Measurements from ENCODE around the gene BCL2.

BCL2 gene

DNA sequence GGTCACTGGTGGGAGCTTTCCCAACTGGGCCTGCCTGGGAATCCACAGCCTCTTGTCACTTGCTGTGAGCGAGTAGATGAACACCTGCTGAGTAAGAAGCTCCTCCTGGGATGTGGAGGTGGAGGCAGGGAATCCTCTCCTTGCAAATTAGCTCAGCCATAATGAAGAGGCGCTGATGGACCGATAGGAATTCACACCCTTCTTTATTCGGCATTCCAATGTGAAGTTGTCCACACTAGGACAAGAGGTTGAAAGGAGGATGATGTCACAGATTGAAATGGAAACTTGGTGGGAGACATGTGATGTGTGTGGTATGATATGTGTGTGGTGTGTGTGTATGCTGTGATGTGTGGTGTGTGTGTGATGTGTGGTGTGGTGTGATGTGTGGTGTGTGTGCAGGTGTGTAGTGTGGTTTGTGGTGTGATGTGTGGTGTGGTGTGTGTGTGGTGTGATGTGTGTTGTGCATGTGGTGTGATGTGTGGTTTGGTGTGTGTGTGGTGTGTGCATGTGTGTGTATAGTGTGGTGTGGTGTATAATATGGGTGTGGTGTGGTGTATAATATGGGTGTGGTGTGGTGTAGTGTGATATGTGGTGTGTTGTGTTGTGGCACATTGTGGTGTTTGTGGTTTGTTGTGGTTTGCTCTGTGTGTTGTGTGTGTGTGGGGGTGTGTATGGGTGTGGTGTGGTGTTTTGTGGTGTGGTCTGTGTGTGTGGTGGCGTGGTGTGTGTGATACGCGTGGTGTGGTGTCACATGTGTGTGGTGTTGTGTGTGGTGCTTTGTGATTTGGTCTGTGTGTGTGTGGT is 216.4 kb downstream of the BCL2 start:
- no peak for DNase-seq

DNA sequence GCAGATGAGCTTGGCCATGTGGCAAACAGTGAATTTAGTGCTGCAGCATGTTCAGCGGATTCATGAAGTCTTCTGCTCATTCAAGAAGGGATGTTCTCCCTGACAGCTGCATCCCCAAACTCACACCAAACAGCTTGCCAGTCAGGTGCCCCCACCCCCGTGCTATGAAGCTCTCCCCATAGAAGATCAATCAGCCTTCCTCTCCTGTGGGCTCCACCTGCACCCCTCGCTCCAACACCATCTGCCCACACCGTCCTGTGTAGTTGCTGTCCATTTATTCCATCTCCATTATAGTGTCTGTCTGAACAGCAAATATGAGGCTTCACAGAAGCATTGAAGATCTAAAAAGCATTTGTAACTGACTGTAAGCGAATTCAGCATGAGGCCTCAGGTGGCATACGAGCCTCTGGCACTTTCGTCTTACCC is 218.9 kb downstream of the BCL2 start:
- DNase-seq: no peak

DNA sequence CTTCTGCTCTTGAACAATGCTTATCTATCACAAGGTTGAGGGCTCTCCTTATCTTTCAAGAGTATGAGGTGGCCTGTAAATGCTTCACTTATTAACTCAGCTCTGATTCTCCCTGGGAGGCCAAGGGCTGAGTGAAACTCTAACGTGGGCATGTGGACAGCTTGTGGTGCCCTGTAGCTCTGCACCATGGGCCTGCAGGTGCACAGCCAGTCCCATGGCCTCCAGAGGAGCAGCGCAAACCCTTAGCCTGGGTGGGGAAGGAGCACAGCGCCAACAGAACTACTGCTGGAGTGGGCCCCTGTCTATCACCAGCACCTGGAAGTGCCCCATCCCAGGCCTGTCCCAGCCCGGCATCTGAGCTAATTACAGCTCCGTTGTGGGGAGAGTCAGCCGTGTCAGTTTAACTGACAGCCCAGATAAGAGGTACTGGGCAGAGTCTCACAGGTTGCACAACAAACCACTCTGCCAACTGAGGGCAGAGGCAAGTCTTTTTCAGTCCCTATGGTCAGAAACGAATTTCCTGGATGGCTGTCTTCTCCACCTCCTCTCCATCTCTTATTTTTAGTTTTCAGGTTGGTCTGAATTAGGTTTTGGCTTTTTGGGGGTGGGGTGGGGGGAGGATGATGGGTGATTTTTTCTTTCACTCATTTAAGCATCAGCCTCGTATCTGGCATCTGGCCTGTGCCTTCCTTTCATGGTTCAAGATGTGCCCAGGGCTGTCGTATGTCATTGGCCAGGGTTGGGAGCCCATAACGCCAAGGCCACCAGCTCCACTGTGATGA is 219.5 kb downstream of the BCL2 start:
- DNase-seq: no peak

DNA sequence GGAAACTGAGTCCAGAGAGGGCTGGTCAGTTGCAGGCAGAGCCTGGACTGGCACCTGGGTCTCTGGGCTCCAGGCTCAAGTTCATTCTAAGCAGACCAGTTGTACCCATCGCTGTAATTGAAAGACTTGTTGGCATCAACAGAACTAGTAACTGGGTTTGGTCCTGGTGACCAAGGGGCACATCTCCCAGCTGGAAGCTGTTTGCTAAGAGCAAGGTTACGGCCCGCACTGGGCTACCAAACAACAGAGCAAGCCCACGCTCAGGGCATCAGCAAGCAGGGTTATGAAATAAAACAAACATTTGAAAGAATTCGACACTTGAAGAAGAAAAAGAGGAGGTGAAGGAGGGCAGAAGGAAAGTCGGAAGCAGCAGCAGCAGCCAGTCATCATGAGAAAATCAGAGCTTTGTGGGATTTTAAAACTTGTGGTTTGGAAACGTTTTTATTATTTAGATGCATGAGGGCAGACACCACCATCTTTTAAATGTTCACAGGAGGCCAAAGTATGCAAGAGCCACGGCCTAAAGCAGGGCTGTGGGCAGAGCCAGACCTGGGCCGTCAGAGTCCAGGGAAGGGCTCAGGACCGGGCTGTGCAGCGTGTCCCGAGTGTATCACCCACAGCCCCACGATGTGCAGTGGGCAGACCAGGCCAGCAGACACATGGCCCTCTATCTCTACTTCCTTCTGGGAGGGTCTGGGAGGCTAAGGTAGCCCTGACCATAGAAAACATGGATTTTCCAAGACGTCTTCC is 220.3 kb downstream of the BCL2 start:
- no peak for DNase-seq

DNA sequence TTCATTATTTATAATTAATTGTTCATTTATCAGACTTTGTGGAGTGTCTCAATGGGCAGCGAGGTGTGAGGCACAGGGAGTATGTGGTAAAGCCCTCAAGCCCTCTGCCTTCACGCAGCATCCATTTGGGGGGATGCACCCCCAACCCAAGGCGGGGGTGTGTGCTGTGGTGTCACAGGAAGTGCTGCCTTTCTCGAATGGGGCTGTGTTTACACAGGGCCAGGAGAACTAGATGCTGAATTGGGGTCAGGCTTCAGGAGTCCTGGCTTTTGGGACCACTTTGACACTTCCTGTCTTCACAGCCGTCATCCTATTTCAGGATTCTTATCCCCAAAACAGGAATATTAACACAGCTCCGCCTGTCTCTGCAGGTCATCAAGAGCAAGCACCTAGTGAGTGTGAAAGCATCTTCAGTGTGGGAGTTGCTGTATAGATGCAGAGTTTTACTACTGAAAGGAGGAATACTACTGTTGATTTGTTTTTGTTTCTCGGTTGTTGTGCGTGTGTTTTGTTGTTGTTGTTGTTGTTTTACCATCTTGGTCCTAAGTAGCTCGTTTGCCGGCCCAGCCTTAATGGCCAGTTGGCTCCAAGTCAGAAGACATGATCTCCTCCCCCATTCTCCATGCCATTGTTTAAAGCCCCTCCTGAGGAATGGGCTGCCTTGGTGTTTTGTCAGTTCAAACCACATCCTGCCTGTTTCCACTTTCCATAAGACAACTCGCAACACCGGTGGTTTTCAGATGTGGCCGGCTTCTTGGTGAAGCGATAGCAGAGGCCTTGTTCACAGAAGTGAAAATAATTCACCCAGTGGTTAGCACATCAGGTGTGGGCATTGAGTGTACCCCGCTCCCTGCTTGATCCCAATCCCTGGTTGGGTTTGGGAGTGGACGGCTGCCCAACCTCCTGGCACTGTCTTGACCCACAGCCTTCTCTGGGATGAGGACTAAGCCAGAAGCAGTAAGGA is 221.3 kb downstream of the BCL2 start:
- DNase-seq: no peak

DNA sequence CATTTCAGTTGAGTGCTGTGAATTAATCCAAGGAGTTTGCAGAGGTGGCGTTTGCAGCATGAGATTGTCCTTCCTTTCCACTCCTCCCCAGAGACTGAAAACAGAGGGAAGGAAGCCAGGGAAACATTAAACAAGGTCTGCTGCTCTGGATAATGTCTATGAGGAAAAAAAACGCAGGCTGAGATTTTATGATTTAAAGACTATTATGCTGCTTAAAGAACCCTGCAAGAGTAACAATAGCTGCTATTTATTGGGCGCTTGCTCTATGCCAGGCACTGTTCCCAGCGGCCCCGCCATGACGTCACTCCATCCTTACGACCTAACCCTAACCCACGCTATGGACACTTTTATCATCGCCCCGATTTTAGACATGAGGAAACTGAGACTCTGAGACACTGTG is 222.4 kb downstream of the BCL2 start:
- no peak for DNase-seq

DNA sequence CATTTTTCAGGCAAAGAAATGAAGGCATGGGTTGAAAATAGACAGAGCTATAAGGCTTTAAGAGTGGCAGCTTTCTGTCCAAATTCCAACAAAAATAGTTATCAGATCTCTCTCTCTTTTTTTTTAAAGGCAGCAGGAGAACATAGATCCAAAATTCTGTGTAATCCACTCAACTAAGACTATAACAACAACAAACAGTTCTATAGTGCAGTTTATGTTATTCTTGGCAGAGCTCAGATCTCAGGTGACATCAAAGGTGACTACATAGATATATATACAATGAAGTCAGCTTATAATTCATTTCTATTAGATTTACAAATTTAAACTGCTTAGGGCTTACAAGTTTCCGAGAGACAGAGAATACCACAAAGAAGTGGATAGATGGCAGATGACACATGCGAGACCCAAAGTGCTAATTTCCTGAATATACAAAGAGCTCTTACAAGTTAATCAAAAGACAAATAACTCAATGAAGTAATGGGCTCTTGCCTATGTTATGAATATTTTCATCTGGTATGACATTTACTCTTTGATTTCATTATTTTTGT is 223.2 kb downstream of the BCL2 start:
- no peak for DNase-seq

DNA sequence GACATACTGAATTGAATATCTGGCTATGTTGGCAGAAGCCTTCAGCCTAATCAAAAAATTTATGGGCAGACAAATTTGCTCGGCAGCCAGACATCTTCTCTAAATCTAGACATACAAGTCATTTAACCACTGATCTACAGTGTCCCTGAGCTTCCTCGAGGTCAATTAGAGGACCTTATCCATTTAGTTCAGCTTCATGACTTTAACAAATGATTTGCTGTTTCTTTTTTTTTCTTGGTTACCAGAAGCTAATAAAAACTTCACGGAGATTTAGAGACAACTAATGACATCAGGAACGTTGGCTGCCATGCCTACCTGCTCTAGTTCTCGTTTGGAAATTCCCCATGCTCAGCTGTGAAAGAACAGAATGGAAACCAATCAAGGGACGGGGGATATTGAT is 223.8 kb downstream of the BCL2 start:
- no peak for DNase-seq

DNA sequence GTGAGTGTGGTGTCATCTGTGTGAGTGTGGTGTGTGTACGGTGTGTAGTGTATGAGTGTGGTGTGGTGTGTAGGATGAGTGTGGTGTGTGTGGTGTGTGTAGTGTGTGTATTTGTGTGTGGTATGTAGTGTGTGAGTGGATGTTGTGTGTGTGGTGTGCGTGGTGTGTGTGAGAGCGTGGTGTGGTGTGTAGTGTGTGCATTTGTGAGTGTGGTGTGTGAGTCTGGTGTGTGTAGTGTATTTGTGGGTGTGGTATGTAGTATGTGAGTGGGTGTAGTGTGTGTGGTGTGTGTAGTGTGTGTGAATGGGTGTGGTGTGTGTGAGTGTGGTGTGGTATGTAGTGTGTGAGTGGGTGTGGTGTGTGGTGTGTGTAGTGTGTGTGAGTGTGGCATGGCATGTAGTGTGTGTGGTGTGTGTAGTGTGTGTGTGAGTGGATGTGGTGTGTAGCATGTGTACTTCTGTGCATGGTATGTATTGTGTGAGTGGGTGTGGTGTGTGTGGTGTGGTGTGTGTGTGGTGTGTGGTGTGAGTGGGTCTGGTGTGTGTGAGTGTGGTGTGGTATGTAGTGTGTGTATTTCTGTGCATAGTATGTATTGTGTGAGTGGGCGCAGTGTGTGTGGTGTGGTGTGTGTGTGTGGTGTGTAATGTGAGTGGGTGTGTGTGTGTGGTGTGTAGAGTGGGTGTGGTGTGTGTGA is 227.8 kb downstream of the BCL2 start:
- no peak for DNase-seq

DNA sequence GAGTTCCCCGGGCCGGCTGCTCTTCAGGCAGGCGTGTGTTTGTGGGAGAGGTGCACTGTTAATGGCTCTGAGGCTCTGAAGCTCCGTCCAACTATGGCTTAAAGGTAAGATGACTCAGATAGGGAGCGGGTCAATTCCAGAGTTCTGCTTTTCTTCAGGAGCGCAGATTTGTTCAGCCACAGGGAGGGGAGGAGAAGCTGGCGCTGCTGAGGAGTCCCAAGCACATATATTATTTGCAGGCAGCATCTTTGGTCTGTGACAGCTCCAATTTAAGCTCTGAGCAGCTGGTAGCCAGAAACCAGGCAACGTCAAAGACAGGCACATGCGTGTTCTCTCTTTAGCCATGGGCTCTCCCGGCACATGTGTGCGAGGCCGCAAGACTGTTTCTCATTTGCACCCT is 229.2 kb downstream of the BCL2 start:
- no peak for DNase-seq

DNA sequence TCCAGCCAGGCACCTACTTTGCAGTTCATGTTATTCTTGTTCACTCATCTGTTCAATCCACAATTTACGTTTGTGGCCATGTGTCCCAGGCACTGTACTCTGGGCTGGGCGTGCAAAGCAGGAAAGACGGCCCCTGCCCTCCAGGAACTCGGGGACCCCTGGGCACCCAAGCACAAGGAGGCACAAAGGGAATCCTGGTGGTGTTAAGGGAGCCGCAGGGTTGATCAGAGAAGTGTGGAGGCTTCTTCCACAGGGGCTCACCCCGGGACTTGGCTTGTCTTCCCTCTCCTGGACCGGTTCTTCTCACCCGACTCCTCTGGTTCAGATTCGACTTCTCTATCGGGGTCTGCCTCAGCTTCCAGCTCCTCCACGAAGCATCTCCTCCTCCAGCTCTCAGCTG is 230.5 kb downstream of the BCL2 start:
- DNase-seq: no peak

DNA sequence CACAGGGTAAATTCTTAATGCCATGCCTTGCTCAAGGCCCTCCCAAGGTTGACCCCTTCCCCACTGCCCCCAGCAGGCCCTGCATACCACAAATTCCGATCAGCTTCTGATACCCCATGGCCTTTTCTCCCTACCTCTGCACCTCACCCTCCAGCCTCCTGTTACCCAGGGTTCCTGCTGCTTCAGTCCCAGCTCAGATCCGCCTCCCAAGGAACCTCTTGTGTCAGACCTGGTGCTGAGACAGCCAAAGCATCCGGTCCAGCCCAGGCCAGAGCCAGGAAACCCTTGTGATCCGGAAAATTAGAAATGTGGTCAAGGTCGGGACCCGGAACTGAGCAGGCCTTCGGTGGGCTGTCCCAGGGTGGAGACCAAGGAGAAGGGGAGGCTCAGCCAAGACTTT is 231.3 kb downstream of the BCL2 start:
- DNase-seq: no peak

DNA sequence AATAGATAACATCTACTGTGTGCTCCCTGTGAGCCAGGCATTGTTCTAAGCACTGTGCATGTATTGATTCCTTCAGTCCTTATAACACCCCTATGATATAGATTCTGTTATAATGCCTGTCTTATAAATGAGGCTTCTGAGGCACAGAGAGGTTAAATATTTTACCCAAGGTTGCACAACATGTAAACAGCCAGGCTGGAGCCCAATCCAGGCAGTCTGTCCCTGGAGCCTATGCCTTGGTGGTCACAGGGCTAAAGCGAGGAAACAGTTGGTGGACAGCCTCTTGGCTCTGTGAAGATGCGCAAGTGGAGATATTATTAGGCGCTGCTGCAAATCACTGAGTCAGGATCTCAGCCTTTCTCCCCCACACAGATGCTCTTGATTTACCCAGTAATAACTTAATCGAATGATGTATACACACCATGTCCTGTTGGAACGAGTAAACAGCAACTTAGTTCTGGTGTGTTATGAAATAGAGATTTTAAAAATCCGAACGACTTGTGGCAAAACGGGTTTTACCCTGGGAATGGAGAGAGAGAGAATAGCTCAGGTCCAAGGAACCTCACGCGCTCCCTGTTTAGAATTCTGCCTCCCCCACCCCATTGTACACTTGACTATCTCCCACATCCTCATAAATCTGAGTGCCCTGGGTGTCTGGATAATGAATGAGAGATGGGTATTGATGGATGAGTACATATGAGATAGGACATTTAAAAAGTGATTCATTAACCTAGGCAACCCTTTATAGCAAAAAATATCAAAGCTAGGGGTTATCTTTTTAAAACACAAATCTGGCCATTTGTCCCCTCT is 231.9 kb downstream of the BCL2 start:
- DNase-seq: no peak

DNA sequence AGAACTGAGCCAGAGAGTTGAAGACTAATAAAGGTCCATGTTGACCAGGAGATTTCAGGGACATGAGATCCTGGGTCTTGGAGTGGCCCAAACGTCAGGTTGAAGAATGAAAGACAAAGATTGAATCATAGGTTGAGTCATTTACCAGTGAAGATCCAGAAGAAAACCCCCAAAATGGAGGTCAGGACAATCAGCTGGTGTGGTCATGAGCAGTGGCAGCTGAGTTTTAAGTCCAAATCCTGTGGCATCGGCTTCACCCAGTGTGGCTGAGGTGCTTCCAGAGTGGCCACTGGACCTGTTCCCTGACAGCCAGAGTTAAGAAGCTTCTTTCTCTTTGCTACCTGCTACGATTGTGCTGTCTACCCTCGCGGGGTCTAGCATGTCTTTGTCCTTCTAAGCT is 234.0 kb downstream of the BCL2 start:
- no peak for DNase-seq

DNA sequence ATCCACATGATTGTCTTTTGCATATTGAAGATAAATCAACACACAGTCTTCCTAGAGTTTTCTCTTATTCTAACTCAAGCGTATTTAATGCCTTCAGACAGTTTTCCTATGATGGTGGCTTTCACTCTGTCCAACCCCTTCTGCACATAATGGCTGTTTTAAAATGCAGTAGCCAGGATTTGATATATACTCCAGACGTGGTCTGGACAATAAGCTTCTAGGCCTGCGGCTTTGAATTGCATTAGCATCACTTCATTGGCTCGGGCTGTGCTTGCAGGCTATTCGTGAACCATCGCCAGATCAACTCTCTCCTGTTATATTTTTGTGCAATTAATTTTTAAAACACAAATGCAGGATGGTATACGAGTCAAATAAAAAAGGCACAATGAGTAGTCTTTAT is 235.3 kb downstream of the BCL2 start:
- no peak for DNase-seq

DNA sequence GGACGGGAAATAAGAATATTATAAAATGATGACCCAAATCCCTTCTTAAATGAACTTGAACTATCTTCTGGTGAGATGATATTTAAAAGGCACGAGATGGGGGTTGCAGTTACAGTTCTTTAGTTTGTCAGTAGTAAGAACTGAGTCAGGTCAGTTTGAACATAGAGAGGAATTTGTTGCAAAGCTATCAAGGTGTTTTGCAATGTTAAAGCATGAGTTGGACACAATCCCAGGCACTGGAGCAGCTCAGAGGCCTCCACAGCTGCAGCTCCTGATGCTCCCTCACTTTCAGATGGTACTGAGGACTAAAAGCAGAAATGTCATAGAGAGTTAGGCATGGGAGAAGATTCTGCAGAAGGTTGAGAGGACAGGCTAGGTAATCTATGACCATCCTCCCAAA is 236.0 kb downstream of the BCL2 start:
- DNase-seq: no peak

DNA sequence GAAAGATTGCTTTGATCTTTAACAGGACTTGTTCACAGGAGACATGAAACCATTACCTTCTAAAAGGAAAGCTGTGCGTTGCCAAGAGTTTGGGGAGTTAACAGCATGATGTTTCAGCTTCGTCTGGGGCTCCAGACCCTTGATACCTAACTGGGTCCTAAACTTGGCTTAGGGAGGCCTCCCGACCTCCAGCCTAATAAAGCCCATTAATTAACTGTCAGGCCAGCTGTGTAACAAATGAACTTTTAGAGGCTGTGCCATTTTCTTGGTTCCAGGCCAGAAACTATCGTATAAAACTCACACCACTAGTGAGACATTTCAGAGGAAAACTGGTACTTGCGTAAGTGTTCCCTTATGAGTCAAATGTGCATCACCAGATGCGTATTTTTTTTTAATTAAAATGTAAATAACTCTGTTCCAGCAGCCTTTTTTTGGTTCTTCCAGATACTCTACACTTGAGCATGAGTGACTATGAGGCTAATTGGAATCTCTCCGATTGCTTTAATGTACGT is 236.5 kb downstream of the BCL2 start:
- DNase-seq: no peak

DNA sequence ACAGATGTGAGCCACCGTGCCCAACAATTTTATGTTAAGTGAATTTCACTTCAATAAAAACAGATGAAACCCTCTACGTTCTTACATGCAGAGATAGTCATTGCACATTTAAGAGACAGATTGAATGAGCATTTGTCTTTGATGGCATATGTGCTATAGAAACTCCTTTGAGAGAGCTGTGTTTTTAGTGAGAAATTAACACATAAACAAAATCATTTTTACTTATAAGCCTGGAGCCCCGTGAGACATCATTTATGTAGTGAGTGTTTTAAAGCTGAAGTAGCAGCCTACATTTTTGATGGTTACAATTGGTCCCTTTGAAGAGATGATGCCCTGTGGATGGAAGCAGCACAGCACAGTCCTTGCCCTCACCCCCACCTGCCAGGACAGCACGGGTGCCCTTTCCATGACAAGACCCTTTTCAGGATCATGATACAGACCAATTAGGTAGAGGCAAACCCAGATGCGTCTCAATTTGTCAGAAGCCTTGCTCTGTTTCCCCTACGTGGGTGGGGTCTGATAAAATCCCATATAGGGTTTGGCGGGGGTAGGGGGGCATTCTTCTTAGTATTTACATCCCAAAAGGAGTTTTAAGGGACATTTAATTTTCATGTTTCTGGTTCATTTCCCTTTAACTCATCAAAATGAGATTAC is 237.1 kb downstream of the BCL2 start:
- DNase-seq: no peak

DNA sequence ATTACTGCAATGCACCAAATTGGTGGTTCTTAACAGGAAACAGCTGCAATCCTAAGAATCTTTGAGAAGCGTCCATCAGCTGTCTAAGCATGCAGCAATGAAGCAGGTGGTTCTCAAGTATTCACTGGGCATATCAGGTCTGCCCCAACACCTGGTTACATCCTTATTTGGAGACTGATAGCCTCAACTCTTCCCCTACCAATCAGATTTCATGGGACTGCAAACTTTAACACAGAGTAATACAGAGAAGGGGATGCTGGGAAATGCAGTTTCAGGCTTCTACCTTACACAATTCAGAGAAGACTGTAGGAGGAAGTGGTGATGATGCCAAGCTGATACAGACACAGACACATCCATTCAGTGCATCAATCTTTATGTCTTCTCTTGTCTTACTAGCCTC is 240.5 kb downstream of the BCL2 start:
- DNase-seq: no peak

DNA sequence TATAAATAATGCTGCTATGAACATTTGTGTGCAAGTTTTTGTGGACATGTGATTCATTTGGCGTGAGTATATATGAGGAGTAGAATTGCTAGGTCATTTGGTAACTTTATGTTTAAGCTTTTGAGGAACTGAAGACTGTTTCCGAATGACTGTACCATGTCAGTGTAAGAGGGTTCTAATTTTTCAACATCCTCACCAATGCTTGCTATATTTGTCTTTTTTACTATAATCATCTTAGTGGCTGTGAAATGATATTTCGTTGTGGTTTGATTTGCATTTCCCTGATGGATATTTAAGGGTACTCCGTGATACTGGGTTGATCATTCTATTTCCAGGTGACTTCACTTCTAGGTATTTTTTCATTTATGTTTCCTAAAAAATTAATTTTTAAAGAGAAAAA is 241.1 kb downstream of the BCL2 start:
- DNase-seq: no peak

All from GOT3 (cell line).